Smooth muscle cell (in vitro differentiated cells): ENCODE measurements around the gene SPATA19. TPM values are rescaled to one million over a fixed set of nuclear protein-coding genes. Genes with fewer than 3 reads are reported as not detected.
A peak's percentile ranks its signal among the peaks of the same experiment; 100 is the strongest.
"Not testable (repeated sequence)": the region's sequence is repeated elsewhere in the genome, so short reads cannot be mapped to it uniquely, and the experiment has no call there.

ENCODE experiments used
- DNase-seq: peaks from one replicate; lab custom pipeline; 2025; ENCODE audit not compliant: unreplicated experiment; lab: John Stamatoyannopoulos, UW
- H2AFZ ChIP-seq: fragments of 200-600 bp; sonication (generic); 2 replicates; pipeline ENCODE4 v1.6.0; 2016; ENCODE audit warnings: antibody characterized with exemption, low read depth, mild to moderate bottlenecking
- H3F3A ChIP-seq: fragments of 200-600 bp; sonication (generic); 2 replicates; pipeline ENCODE4 v1.6.0; 2017; ENCODE audit warnings: antibody characterized with exemption, low read depth
- H3K27ac ChIP-seq: fragments of 200-600 bp; sonication (generic); 2 replicates; pipeline ENCODE4 v1.5.1; 2016; ENCODE audit warnings: low read depth, mild to moderate bottlenecking
- H3K27me3 ChIP-seq: fragments of 200-600 bp; sonication (generic); 2 replicates; pipeline ENCODE4 v1.6.1; 2016; ENCODE audit warnings: low read depth, mild to moderate bottlenecking
- H3K36me3 ChIP-seq: fragments of 200-600 bp; sonication (generic); 2 replicates; pipeline ENCODE4 v1.5.1; 2016; ENCODE audit warnings: low read depth
- H3K4me1 ChIP-seq: fragments of 200-600 bp; sonication (generic); 2 replicates; pipeline ENCODE4 v1.5.1; 2016; ENCODE audit warnings: low read depth
- H3K4me2 ChIP-seq: fragments of 200-600 bp; sonication (generic); 2 replicates; pipeline ENCODE4 v1.6.0; 2016; ENCODE audit warnings: mild to moderate bottlenecking
- H3K4me3 ChIP-seq: fragments of 200-600 bp; sonication (generic); 2 replicates; pipeline ENCODE4 v1.5.1; 2016; ENCODE audit warnings: mild to moderate bottlenecking
- H3K79me2 ChIP-seq: fragments of 200-600 bp; sonication (generic); 2 replicates; pipeline ENCODE4 v1.6.0; 2016; ENCODE audit warnings: low read depth, mild to moderate bottlenecking
- H3K9ac ChIP-seq: fragments of 200-600 bp; sonication (generic); 2 replicates; pipeline ENCODE4 v1.6.0; 2016; ENCODE audit warnings: low read depth
- H3K9me3 ChIP-seq: fragments of 200-600 bp; sonication (generic); replicated peaks from 2 replicates; pipeline ENCODE4 v1.5.1; 2016; ENCODE audit warnings: low read depth
- H4K20me1 ChIP-seq: fragments of 200-600 bp; sonication (generic); 2 replicates; pipeline ENCODE4 v1.6.0; 2016; ENCODE audit warnings: low read depth
- WGBS: methylation state at CpG from one replicate; pipeline ENCODE4 v1.1.7; 2016; ENCODE audit warnings: low lambda C conversion rate; 5-methylcytosine and 5-hydroxymethylcytosine counted together
- polyA plus RNA-seq: library from polyadenylated mRNA; unstranded; fragments of >200 nt; fragmentation: Nextera tagmentation; extraction: Ambion mirVana; gene quantifications from 2 replicates; pipeline ENCODE4 v1.2.1, GENCODE V29; 2016
- total RNA-seq: library from RNA; depleted of rRNA; stranded (reverse); fragments of >200 nt; gene quantifications from 2 replicates; pipeline ENCODE4 v1.2.3, GENCODE V29; 2014
- TF ChIP-seq, protein P1 (sequence below): fragments of 200-600 bp; sonication (generic); IDR thresholded peaks from 2 replicates; pipeline ENCODE4 v1.5.1; 2017; ENCODE audit warnings: borderline replicate concordance, mild to moderate bottlenecking, antibody characterized with exemption; ENCODE audit not compliant: insufficient read depth, poor library complexity, severe bottlenecking

SPATA19 gene
- total and polyA plus RNA-seq, 2 experiments from 2014 or later = 0.76 TPM; not detected in 1

- no peaks in the 10 kb centered on the region for H3K27me3 ChIP-seq
- H3K27ac ChIP-seq = no peak overlapping the region
- no peaks in the 10 kb centered on the region for H3K79me2 ChIP-seq
- H3K36me3 ChIP-seq = no peaks in the 10 kb centered on the region
- no peak overlapping the region for H3K9ac ChIP-seq
- H3K4me2 ChIP-seq = no peak overlapping the region
- H3K4me1 ChIP-seq = no peaks in the 10 kb centered on the region
- no peak for DNase-seq
- 94% methylated on average over 11 of the region's 11 CpGs for WGBS
- no peak overlapping the region for H3K4me3 ChIP-seq
- H2AFZ ChIP-seq = no peak overlapping the region
- H3F3A ChIP-seq = no peaks in the 10 kb centered on the region
- TF ChIP-seq, protein P1, sequence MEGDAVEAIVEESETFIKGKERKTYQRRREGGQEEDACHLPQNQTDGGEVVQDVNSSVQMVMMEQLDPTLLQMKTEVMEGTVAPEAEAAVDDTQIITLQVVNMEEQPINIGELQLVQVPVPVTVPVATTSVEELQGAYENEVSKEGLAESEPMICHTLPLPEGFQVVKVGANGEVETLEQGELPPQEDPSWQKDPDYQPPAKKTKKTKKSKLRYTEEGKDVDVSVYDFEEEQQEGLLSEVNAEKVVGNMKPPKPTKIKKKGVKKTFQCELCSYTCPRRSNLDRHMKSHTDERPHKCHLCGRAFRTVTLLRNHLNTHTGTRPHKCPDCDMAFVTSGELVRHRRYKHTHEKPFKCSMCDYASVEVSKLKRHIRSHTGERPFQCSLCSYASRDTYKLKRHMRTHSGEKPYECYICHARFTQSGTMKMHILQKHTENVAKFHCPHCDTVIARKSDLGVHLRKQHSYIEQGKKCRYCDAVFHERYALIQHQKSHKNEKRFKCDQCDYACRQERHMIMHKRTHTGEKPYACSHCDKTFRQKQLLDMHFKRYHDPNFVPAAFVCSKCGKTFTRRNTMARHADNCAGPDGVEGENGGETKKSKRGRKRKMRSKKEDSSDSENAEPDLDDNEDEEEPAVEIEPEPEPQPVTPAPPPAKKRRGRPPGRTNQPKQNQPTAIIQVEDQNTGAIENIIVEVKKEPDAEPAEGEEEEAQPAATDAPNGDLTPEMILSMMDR = no peak
- H4K20me1 ChIP-seq = no peaks in the 10 kb centered on the region
- H3K9me3 ChIP-seq = no peaks in the 10 kb centered on the region
Measured at GRCh38 chr11:133865466-133865865, 20.2 kb upstream of the SPATA19 start.

DNA sequence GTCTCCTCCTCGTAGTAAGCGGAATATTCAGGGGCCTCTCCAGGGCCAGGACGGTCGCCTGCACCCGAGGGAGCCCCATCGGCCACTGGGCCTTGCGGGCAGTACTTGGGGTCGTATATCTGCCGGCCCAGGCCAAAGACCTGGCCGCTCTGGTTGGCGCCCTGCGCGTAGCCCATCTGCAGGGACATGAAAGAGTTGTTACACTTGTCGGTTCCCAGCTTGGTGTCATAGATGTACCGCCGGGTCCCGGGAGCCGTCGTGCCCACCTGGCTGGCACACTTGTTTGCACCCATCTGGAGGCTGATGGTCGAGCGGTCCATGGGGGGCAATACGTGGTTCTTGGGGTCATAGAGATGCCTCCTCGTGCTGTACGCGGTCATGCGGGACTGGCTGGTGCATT, 19.4 kb upstream of the SPATA19 start:
- Histone ChIP-seq H3K4me1 (no peaks in the 10 kb centered on the region), H3K9ac (no peak overlapping the region), H3K79me2 (no peaks in the 10 kb centered on the region), H2AFZ (no peak overlapping the region), H3F3A (no peaks in the 10 kb centered on the region), H3K27me3 (no peaks in the 10 kb centered on the region), H3K4me3 (no peak overlapping the region), H3K9me3 (no peaks in the 10 kb centered on the region), H3K36me3 (no peaks in the 10 kb centered on the region), H4K20me1 (no peaks in the 10 kb centered on the region), H3K27ac (no peak overlapping the region), H3K4me2 (no peak overlapping the region)
- 95% methylated on average over 26 of the region's 26 CpGs for WGBS
- TF ChIP-seq, protein P1 = no peak
- no peak for DNase-seq

DNA sequence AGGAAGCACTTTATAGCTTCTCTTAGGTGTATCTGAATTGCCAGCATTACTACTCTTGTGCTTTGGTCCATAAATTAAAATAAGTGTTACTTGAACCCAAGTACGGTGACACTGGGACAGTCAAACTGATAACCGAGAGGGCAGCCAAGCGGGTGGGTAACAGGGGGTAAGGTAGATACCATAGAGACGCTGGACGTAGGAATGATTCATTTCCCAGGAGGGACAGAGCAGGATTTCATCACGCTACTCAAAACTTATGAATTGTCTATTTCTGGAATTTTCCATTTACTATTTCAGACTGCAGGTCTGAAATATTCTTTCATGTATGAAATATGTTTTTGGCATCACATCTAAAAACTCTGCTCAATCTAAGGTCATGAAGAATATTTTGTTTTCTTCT, 14.8 kb upstream of the SPATA19 start:
- Histone ChIP-seq H3K27ac (no peak overlapping the region), H3F3A (no peaks in the 10 kb centered on the region), H3K36me3 (no peaks in the 10 kb centered on the region), H3K27me3 (no peaks in the 10 kb centered on the region), H4K20me1 (no peaks in the 10 kb centered on the region), H2AFZ (no peak overlapping the region), H3K4me3 (no peak overlapping the region), H3K4me1 (no peaks in the 10 kb centered on the region), H3K79me2 (no peaks in the 10 kb centered on the region), H3K9ac (no peak overlapping the region), H3K4me2 (no peak overlapping the region), H3K9me3 (no peaks in the 10 kb centered on the region)
- TF ChIP-seq, protein P1 = no peak
- DNase-seq = no peak
- 89% methylated on average over 6 of the region's 6 CpGs for WGBS

DNA sequence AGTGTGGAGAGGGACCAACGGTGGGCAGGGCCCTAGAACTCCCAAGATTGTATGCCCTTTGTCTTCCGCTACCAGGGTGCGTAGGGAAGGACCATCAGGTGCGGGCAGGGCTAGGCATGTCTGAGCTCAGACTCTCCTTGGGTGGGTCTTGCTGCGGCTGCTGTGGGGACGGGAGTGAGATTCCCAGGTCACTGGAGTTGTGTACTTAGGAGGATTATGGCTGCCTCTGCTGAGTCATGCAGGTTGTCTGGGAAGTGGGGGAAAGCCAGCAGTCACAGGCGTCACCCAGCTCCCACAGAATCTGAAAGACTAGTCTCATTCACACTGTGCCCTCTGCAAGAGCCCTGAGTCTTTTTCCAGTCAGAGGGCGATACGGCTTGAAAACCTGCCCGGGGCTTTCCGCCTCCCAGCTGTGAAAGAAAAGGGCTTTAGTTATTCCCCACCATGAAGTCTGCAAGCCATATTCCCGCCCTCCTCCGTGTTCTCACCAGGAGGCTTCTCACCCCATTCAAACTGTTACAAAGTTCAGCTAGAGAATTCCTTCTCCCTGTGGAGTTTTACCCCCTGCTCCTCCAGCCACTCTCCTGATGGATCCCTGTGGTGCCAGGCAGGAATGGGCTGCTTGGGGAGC, 9.1 kb upstream of the SPATA19 start:
- not testable (repeated sequence) for H3K27me3 ChIP-seq, H3K4me3 ChIP-seq, H3K9me3 ChIP-seq, H3F3A ChIP-seq, H4K20me1 ChIP-seq, H3K79me2 ChIP-seq, DNase-seq, H3K9ac ChIP-seq, H3K36me3 ChIP-seq
- Histone ChIP-seq H3K4me1 (peaks cover 12% of the 10 kb centered on the region), H2AFZ (peak overlapping the region; percentile 56), H3K4me2 (peak overlapping the region; percentile 32), H3K27ac (peak overlapping the region; percentile 70)
- WGBS = 48% methylated on average over 13 of the region's 13 CpGs
